A549 (cell line): ENCODE data around the gene LCN6. TPM values are rescaled to one million over a fixed set of nuclear protein-coding genes. Genes with fewer than 3 reads are reported as not detected.

Experiments
- ATAC-seq, 2 experiments: fragments of 200-7000 bp in 1 of 2; fragments of >200 bp in 1 of 2; cut with Nextera tagmentation in 1 of 2; cut with Tn5 transposase in 1 of 2; 3 replicates each; pipeline versions ENCODE4 v1.8.0 to v1.9.1; 2018 to 2020; ENCODE audit warnings: mild to moderate bottlenecking in 1 of 2, moderate library complexity in 1 of 2
- CTCF ChIA-PET: fragments of 300-600 bp; sonication (Branson Sonifier 250); formaldehyde crosslinking; extraction: SDS; loops from one replicate; lab custom pipeline; 2021; ENCODE audit warnings: antibody characterized with exemption, inconsistent platforms; lab: Yijun Ruan, JAX
- POLR2A ChIA-PET: fragments of 350-600 bp; formaldehyde crosslinking; extraction: SDS; loops from one replicate; lab custom pipeline; 2021; ENCODE audit warnings: antibody characterized with exemption, inconsistent platforms; lab: Yijun Ruan, JAX
- DNase-seq, 2 experiments: peaks; one replicate each; pipeline versions ENCODE4 v3.0.0 to v3.0.0-alpha.2; 2011 to 2016; ENCODE audit warnings: low read depth in 1 of 2, low spot score in 1 of 2
- FAIRE-seq: peaks from 2 replicates; lab custom pipeline; 2011; peaks lifted over from hg19 to GRCh38; lab: Jason Lieb, UNC
- H3K27ac ChIP-seq, 2 experiments: fragments of >200 bp; sonication (Bioruptor Twin); formaldehyde crosslinking; 3 replicates each; pipeline ENCODE4 v1.5.1; 2016 to 2017
- H3K4me1 ChIP-seq: fragments of >200 bp; sonication (Bioruptor Twin); formaldehyde crosslinking; 3 replicates; pipeline ENCODE4 v1.6.1; 2016
- H3K4me2 ChIP-seq: fragments of >200 bp; sonication (Bioruptor Twin); formaldehyde crosslinking; 3 replicates; pipeline ENCODE4 v1.6.1; 2016
- H3K4me3 ChIP-seq: fragments of >200 bp; sonication (Bioruptor Twin); formaldehyde crosslinking; 3 replicates; pipeline ENCODE4 v1.5.1; 2016
- H3K9me3 ChIP-seq: fragments of >200 bp; sonication (Bioruptor Twin); formaldehyde crosslinking; 3 replicates; pipeline ENCODE4 v1.6.1; 2016
- CBX8 ChIP-seq: fragments of 200-600 bp; sonication (generic); IDR thresholded peaks from 2 replicates; pipeline ENCODE4 v1.6.1; 2016
- CEBPB ChIP-seq, 2 experiments: fragments of >200 bp in 1 of 2; sonication (Bioruptor Twin) in 1 of 2; formaldehyde crosslinking in 1 of 2; IDR thresholded peaks; 2 replicates each; pipeline ENCODE4 v1.6.1; 2012 to 2016
- EHMT2 ChIP-seq: fragments of 200-600 bp; sonication (generic); IDR thresholded peaks from 2 replicates; pipeline ENCODE4 v1.6.1; 2016; ENCODE audit warnings: antibody characterized with exemption, low read depth, mild to moderate bottlenecking, moderate library complexity
- ESRRA ChIP-seq: fragments of 150-350 bp; IDR thresholded peaks from 2 replicates; pipeline ENCODE4 v1.6.1; 2014; ENCODE audit warnings: mild to moderate bottlenecking, low read length, borderline replicate concordance
- HEYL ChIP-seq: fragments of 250-450 bp; sonication (Bioruptor Pico); IDR thresholded peaks from 2 replicates; pipeline ENCODE4 v1.8.0; 2021; ENCODE audit warnings: mild to moderate bottlenecking, moderate library complexity
- KDM5A ChIP-seq: fragments of 200-600 bp; sonication (generic); IDR thresholded peaks from 2 replicates; pipeline ENCODE4 v1.6.1; 2016; ENCODE audit warnings: antibody characterized with exemption, mild to moderate bottlenecking
- POLR2A ChIP-seq: IDR thresholded peaks from 2 replicates; pipeline ENCODE4 v1.6.1; 2012; ENCODE audit warnings: mild to moderate bottlenecking, low read length
- POLR2AphosphoS2 ChIP-seq: conservative IDR thresholded peaks from 2 replicates; pipeline ENCODE4 v1.6.1; 2012; ENCODE audit warnings: low read length, improper control_type of control experiment, inconsistent platforms
- RFX5 ChIP-seq: fragments of 450-650 bp; IDR thresholded peaks from 2 replicates; pipeline ENCODE4 v1.7.1; 2014; ENCODE audit warnings: antibody characterized with exemption, mild to moderate bottlenecking, moderate library complexity
- TP53 ChIP-seq: fragments of 250-450 bp; sonication (Bioruptor Pico); IDR thresholded peaks from 2 replicates; pipeline ENCODE4 v1.5.0; 2021; ENCODE audit warnings: mild to moderate bottlenecking, moderate library complexity
- WGBS: methylation state at CpG from one replicate; pipeline ENCODE4 v1.1.6; 2017; ENCODE audit errors: missing lambda C conversion rate; 5-methylcytosine and 5-hydroxymethylcytosine counted together
- polyA plus RNA-seq, 4 experiments: library from polyadenylated mRNA; depleted of rRNA in 3 of 4; stranded (reverse); fragments of >200 nt; fragmentation: RNase III in 1 of 4; extraction: RNeasy Plus Mini Kit Qiagen cat#74134 plus additional on column Dnase treatment in 1 of 4; gene quantifications; 2 replicates in 3 of 4; 3 replicates in 1 of 4; pipeline ENCODE4 v1.2.3, GENCODE V29; 2011 to 2017
- TF ChIP-seq, protein P1 (sequence below): fragments of 250-450 bp; sonication (Bioruptor Pico); IDR thresholded peaks from 2 replicates; pipeline ENCODE4 v1.5.0; 2020; ENCODE audit warnings: low read depth, mild to moderate bottlenecking, moderate library complexity
- TF ChIP-seq, protein P2 (sequence below): IDR thresholded peaks from 2 replicates; pipeline ENCODE4 v1.6.1; 2012
- TF ChIP-seq, protein P3 (sequence below): fragments of 150-350 bp; IDR thresholded peaks from 2 replicates; pipeline ENCODE4 v1.6.1; 2014; ENCODE audit warnings: low read depth, mild to moderate bottlenecking, low read length

Gene LCN6
- polyA plus RNA-seq, 2 of the 4 experiments (the other 2 are of a cell fraction) = not detected

DNA sequence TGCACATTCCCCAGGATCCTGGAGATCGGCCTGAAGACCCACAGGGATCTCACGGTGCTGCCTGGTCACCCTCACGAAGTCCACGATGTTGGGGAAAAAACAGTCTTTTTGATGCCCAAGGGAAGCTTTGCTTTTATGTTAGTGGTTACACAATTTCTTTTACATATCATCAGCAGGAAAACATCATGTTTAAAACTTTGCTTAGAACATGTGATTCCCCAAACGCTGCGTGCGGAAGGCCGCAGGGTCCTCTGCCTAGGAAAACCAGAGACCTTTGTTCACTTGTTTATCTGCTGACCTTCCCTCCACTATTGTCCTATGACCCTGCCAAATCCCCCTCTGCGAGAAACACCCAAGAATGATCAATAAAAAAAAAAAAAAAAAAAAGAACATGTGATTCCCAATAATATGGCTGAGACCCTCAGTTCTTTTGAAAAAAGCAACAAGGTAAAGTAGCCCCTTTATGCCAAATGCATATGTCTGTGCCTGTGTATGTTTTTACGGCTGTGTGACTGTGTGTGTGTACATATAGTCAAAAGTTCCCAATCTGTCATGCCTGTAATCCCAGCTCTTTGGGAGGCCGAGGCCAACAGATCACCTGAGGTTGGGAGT, 49.6 kb downstream of the LCN6 start:
- Histone ChIP-seq H3K9me3 (no peaks in the 10 kb centered on the region), H3K4me1 (peaks cover 48% of the 10 kb centered on the region), H3K4me3 (no peak overlapping the region), H3K4me2 (peak overlapping the region; percentile 79), H3K27ac (peak overlapping the region; percentile 68 to 87)
- WGBS = 93% methylated on average over 11 of the region's 11 CpGs
- ATAC-seq (no peak), FAIRE-seq (no peak), DNase-seq (no peak)
- ChIA-PET CTCF (interaction anchor here (0.6 to 8.5 kb wide), 11 partner anchors 8 to 278 kb away, joined by 3 to 113 read pairs (median 3); no protein-coding TSS in a partner anchor), POLR2A (interaction anchor here (1.9 kb wide), 1 partner anchor 29 kb away, joined by 4 read pairs; no protein-coding TSS in a partner anchor)
- TF ChIP-seq EHMT2 (no peak), CBX8 (no peak), KDM5A (no peak), RFX5 (no peak)
- TF ChIP-seq, protein P1, sequence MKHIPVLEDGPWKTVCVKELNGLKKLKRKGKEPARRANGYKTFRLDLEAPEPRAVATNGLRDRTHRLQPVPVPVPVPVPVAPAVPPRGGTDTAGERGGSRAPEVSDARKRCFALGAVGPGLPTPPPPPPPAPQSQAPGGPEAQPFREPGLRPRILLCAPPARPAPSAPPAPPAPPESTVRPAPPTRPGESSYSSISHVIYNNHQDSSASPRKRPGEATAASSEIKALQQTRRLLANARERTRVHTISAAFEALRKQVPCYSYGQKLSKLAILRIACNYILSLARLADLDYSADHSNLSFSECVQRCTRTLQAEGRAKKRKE = no peak

DNA sequence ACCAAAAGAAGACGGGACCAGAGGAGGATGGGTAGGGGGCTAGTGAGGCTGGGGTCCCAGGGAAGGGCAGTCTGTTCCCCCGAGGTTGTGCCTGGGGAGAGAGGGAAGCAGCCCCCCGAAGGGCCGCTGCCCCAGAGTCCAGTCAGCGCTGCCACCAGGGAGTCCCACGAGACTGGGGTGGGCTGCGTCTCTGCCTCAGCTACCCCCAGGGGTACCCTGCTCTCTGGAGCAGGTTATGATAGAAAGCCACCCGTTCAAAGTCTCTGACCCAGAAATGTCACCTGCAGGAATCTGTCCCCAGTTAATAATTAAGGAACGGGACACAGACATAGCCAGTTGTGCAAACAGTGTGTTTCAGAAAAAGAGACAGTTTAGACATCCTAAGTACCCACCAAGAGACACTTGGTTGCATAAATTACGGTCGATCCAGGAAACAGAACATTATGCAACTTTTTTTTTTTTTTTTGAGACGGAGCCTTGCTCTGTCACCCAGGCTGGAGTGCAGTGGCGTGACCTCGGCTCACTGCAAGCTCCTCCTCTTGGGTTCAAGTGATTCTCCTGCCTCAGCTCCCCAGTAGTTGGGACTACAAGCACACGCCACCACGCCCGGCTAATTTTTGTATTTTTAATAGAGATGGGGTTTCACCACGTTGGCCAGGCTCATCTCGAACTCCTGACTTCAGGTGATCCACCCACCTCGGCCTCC, 50.4 kb downstream of the LCN6 start:
- DNase-seq (no peak), ATAC-seq (no peak), FAIRE-seq (no peak)
- Histone ChIP-seq H3K9me3 (no peaks in the 10 kb centered on the region), H3K4me3 (peak overlapping the region; percentile 22; the same call in 2 of the 3 replicates), H3K4me1 (peaks cover 56% of the 10 kb centered on the region), H3K4me2 (peak overlapping the region; percentile 79), H3K27ac (peak overlapping the region; percentile 68 to 87)
- TF ChIP-seq HEYL (no peak), TP53 (CRISPR knock-in tag) (no peak), POLR2AphosphoS2 (no peak), CEBPB (IDR thresholded peaks at IDR 0.05) (peak; percentile 56 to 73; a peak in 3 of 4 replicates)
- TF ChIP-seq, protein P2, sequence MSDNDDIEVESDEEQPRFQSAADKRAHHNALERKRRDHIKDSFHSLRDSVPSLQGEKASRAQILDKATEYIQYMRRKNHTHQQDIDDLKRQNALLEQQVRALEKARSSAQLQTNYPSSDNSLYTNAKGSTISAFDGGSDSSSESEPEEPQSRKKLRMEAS = no peak
- POLR2A ChIA-PET = interaction anchor here (1.9 kb wide), 1 partner anchor 30 kb away, joined by 4 read pairs; no protein-coding TSS in a partner anchor
- CTCF ChIA-PET = interaction anchor here (0.7 to 8.5 kb wide), 9 partner anchors 9 to 277 kb away, joined by 3 to 113 read pairs (median 5); no protein-coding TSS in a partner anchor
- WGBS = 31% methylated on average over 20 of the region's 20 CpGs

DNA sequence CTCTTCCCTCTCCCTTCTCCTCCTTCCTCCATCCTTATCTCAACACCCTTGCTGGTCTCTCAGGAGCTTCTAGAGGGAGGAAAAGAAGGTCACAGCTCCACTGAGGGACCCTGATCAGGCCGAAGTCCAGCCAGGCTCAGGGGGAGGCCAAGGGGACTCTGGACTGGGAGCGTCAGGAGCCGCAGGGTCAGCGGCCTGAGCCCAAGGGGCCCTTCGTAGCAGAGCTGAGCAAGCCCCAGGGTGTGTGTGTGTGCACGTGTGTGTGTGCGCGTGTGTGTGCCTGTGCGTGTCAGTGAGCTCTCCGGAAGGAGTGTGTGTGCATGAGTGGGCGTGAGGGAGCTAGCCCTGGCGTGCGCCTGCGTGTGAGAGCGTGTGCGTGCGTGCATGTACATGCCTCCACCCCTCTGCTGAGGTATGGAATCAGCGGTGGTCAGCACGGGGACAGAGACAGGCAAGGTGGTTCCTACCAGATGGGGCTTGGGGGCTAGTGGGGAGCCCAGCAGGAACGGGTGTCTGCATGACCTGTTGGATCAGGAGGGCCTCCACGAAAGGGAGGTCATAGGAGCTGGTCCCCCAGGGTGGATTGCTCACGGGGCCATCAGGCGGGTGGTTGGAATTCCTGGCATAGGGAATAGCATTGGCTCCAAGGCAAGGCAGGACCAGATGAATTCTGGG, 51.0 kb downstream of the LCN6 start:
- ATAC-seq (no peak), FAIRE-seq (no peak), DNase-seq (peak in 1 of 2 experiments; percentile 39)
- Histone ChIP-seq H3K9me3 (no peaks in the 10 kb centered on the region), H3K27ac (peak overlapping the region; percentile 68 to 87), H3K4me1 (peaks cover 63% of the 10 kb centered on the region), H3K4me2 (peak overlapping the region; percentile 79), H3K4me3 (peak overlapping the region; percentile 22; the same call in 1 of the 3 replicates)
- ChIA-PET POLR2A (no interaction called here), CTCF (interaction anchor here (0.6 to 8.5 kb wide), 11 partner anchors 9 to 335 kb away, joined by 3 to 113 read pairs (median 3); no protein-coding TSS in a partner anchor)
- WGBS = 38% methylated on average over 21 of the region's 23 CpGs
- TF ChIP-seq, protein P3, sequence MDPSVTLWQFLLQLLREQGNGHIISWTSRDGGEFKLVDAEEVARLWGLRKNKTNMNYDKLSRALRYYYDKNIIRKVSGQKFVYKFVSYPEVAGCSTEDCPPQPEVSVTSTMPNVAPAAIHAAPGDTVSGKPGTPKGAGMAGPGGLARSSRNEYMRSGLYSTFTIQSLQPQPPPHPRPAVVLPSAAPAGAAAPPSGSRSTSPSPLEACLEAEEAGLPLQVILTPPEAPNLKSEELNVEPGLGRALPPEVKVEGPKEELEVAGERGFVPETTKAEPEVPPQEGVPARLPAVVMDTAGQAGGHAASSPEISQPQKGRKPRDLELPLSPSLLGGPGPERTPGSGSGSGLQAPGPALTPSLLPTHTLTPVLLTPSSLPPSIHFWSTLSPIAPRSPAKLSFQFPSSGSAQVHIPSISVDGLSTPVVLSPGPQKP = no peak
- TF ChIP-seq, protein P2 = peak; percentile 50; the same call in 1 of the 2 replicates
- TF ChIP-seq ESRRA (no peak), HEYL (no peak), POLR2A (0 out of 2 replicates have a peak, but pooled peaks have one; percentile 12)

DNA sequence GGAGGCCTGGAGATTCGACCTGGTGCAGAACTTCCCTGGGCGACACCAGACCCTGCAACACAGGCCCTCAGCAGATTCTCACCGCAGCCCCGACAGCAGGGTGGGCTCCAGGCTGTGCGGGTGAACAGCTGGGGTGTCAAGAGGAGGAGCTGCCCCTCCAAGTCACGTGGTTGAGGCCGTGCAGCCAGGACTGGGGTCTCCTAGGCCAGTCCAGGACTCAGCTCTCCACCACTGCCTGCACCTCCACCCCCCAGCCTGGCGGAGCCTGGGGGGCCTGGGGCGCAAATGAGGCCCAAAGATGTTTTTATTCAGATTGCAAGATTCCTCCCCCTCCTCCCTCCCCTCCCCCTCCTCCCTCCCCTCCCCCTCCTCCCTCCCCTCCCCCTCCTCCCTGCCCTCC, 51.8 kb downstream of the LCN6 start:
- CTCF ChIA-PET = interaction anchor here (0.6 to 8.5 kb wide), 12 partner anchors 10 to 334 kb away, joined by 3 to 113 read pairs (median 3); no protein-coding TSS in a partner anchor
- Histone ChIP-seq H3K9me3 (no peaks in the 10 kb centered on the region), H3K4me2 (peak overlapping the region; percentile 86), H3K4me3 (no peak overlapping the region), H3K4me1 (peaks cover 68% of the 10 kb centered on the region), H3K27ac (peak overlapping the region; percentile 73 to 87)
- WGBS = 79% methylated on average over 9 of the region's 9 CpGs
- POLR2A ChIA-PET = no interaction called here
- no peak for ATAC-seq
- DNase-seq = no peak
- no peak for FAIRE-seq
- no peak for TF ChIP-seq HEYL
